Measurements from ENCODE around the gene WIPF1.
A peak's percentile ranks its signal among the peaks of the same experiment; 100 is the strongest.
"Not testable (repeated sequence)": the region's sequence is repeated elsewhere in the genome, so short reads cannot be mapped to it uniquely, and the experiment has no call there.

Gene WIPF1

GRCh38 chr2:174570318-174570958, 27.2 kb downstream of the WIPF1 start:
- no peak for DNase-seq

GRCh38 chr2:174569678-174570077, 27.9 kb downstream of the WIPF1 start:
- DNase-seq, result no peak

- DNase-seq, result no peak
Observed at GRCh38 chr2:174568425-174568824, 29.2 kb downstream of the WIPF1 start.

GRCh38 chr2:174566871-174567270, 30.7 kb downstream of the WIPF1 start:
- DNase-seq, result no peak

GRCh38 chr2:174563530-174564282, 33.9 kb downstream of the WIPF1 start:
- no peak for DNase-seq

GRCh38 chr2:174561972-174562370, 35.6 kb downstream of the WIPF1 start:
- DNase-seq, result no peak

- no peak for DNase-seq
Observed at GRCh38 chr2:174561283-174561971, 36.2 kb downstream of the WIPF1 start.

- DNase-seq, result no peak
Observed at GRCh38 chr2:174560737-174561136, 36.9 kb downstream of the WIPF1 start.

GRCh38 chr2:174555998-174556397, 41.6 kb downstream of the WIPF1 start:
- no peak for DNase-seq

GRCh38 chr2:174554529-174555150, 43.0 kb downstream of the WIPF1 start:
- no peak for DNase-seq

- no peak for DNase-seq
Observed at GRCh38 chr2:174553811-174554493, 43.7 kb downstream of the WIPF1 start.

- no peak for DNase-seq
Observed at GRCh38 chr2:174552880-174553279, 44.7 kb downstream of the WIPF1 start.

- DNase-seq, result no peak
Observed at GRCh38 chr2:174551697-174552096, 45.9 kb downstream of the WIPF1 start.

GRCh38 chr2:174548646-174549045, 49.0 kb downstream of the WIPF1 start:
- not testable (repeated sequence) for DNase-seq

- not testable (repeated sequence) for DNase-seq
Observed at GRCh38 chr2:174548021-174548420, 49.6 kb downstream of the WIPF1 start.

GRCh38 chr2:174546519-174547506, 50.8 kb downstream of the WIPF1 start:
- peak; percentile 57 for DNase-seq

- no peak for DNase-seq
Observed at GRCh38 chr2:174545240-174545639, 52.4 kb downstream of the WIPF1 start.

- DNase-seq, result no peak
Observed at GRCh38 chr2:174544802-174545201, 52.8 kb downstream of the WIPF1 start.

- DNase-seq, result peak; percentile 44
Observed at GRCh38 chr2:174544156-174544555, 53.4 kb downstream of the WIPF1 start.

- DNase-seq, result no peak
Observed at GRCh38 chr2:174540893-174541292, 56.7 kb downstream of the WIPF1 start.
